Spleen (tissue), 13 donors: Measurements from ENCODE around the gene HOXD12. TPM values are rescaled to one million over a fixed set of nuclear protein-coding genes. Genes with fewer than 3 reads are reported as not detected.

Experiments
- DNase-seq: peaks from one replicate; pipeline ENCODE4 v3.0.0-alpha.2; 2020
- H3K27ac ChIP-seq, 8 donors: fragments of 200-600 bp; sonication (generic) in 7 of 8; 1 replicate in 4 of 8; 2 replicates in 4 of 8; pipeline versions ENCODE4 v1.5.0 to v1.8.0; 2016 to 2021; ENCODE audit warnings: inconsistent platforms in 4 of 8, mild to moderate bottlenecking in 4 of 8, moderate library complexity in 1 of 8
- H3K27me3 ChIP-seq, 7 donors: fragments of 200-600 bp; sonication (generic) in 6 of 7; replicated peaks in 1 of 7; 1 replicate in 4 of 7; 2 replicates in 3 of 7; pipeline versions ENCODE4 v1.5.0 to v1.8.0; 2016 to 2021; ENCODE audit warnings: inconsistent platforms in 3 of 7, mild to moderate bottlenecking in 1 of 7
- H3K36me3 ChIP-seq, 6 donors: fragments of 200-600 bp; sonication (generic) in 5 of 6; 1 replicate in 4 of 6; 2 replicates in 2 of 6; pipeline versions ENCODE4 v1.5.0 to v1.8.0; 2016 to 2021; ENCODE audit warnings: inconsistent platforms in 2 of 6
- H3K4me1 ChIP-seq, 6 donors: fragments of 200-600 bp; sonication (generic) in 5 of 6; 1 replicate in 3 of 6; 2 replicates in 3 of 6; pipeline versions ENCODE4 v1.5.0 to v1.8.0; 2016 to 2021; ENCODE audit warnings: inconsistent platforms in 3 of 6
- H3K4me3 ChIP-seq, 8 donors: fragments of 200-600 bp; sonication (generic) in 7 of 8; 1 replicate in 4 of 8; 2 replicates in 4 of 8; pipeline versions ENCODE4 v1.5.0 to v1.8.0; 2016 to 2021; ENCODE audit warnings: inconsistent platforms in 4 of 8, mild to moderate bottlenecking in 4 of 8, moderate library complexity in 2 of 8
- H3K9me3 ChIP-seq, 8 donors: fragments of 200-600 bp; sonication (generic) in 7 of 8; 1 replicate in 4 of 8; 2 replicates in 4 of 8; pipeline versions ENCODE4 v1.5.0 to v1.8.0; 2016 to 2021; ENCODE audit warnings: inconsistent platforms in 4 of 8
- CTCF ChIP-seq, 11 experiments: fragments of 200-600 bp in 7 of 11; fragments of 450-650 bp in 4 of 11; sonication (generic) in 4 of 11; IDR thresholded peaks in 8 of 11; conservative IDR thresholded peaks in 3 of 11; 1 replicate in 7 of 11; 2 replicates in 4 of 11; pipeline versions ENCODE4 v1.4.0 to v1.8.0; 2016 to 2021; ENCODE audit warnings: antibody characterized with exemption in 11 of 11, inconsistent platforms in 4 of 11, mild to moderate bottlenecking in 1 of 11
- POLR2A ChIP-seq, 3 donors: fragments of 450-650 bp; IDR thresholded peaks; one replicate each; pipeline ENCODE4 v1.5.1; 2017; ENCODE audit warnings: antibody characterized with exemption in 3 of 3, mild to moderate bottlenecking in 1 of 3
- POLR2AphosphoS5 ChIP-seq, 3 donors: sonication (generic); formaldehyde crosslinking; IDR thresholded peaks; one replicate each; pipeline ENCODE4 v1.5.1; 2017; ENCODE audit warnings: antibody characterized with exemption in 3 of 3
- WGBS, 5 donors: extraction: QIAGEN DNeasy Blood & Tissue Kit in 3 of 5; methylation state at CpG; one replicate each; pipeline versions ENCODE4 v1.1.5 to v1.1.7; 2013 to 2018; 5-methylcytosine and 5-hydroxymethylcytosine counted together
- intact Hi-C: fragments of 100-400 bp; cut with DNase I; formaldehyde crosslinking; loops from one replicate; pipeline ENCODE4 v1.15.0; 2023; ENCODE audit warnings: low total_unique reads
- long read RNA-seq, 2 donors: transcript quantifications; one replicate each; lab custom pipeline, GENCODE V29; 2026
- polyA plus RNA-seq, 3 donors: library from polyadenylated mRNA; stranded (reverse); fragments of 200-250 nt; gene quantifications; one replicate each; pipeline ENCODE4 v1.2.1, GENCODE V29; 2013
- total RNA-seq, 7 donors: library from RNA; depleted of rRNA in 3 of 7; stranded (reverse); fragments of >200 nt in 3 of 7; fragmentation: NEBNext Ultra II Directional in 4 of 7; extraction: Animal tissue kit (Norgen Biotek cat#: 25700) in 4 of 7; gene quantifications; one replicate each; pipeline versions ENCODE4 v1.1.0 to v1.2.1, GENCODE V29; 2016 to 2021
- donor health status: healthy with polysubstance abuse.
- donor health status: DM: no; HTN: no; CAD: no; lungs with moderate emphysema.
- donor health status: DM: no; HTN: no; CAD: no.
- donor health status: Bipolar disorder and iron deficiency.
- donor health status: healthy.
- donor health status: DM: no; HTN: no; CAD: no.
- donor health status: DM: yes; HTN: yes; CAD: no.

Gene HOXD12
- not detected for total RNA-seq
- not detected for polyA plus RNA-seq
- long read RNA-seq, donor 1 = 0 reads
- long read RNA-seq, donor 2 = 0 reads

- DNase-seq = no peak
- H3K4me3 ChIP-seq = peak within 1 kb of the TSS in 2 of 8 donors; percentile 13 to 22
- H3K9me3 ChIP-seq = peaks cover 0 to 5% (median 0%) of the 10 kb centered on the region in 8 donors
- TF ChIP-seq POLR2A (IDR thresholded peaks at IDR 0.05) (no peak), POLR2AphosphoS5 (IDR thresholded peaks at IDR 0.05) (peak in 1 of 3 donors; percentile 5), CTCF (IDR thresholded peaks at IDR 0.05 in 8 of 11, conservative IDR thresholded peaks at IDR 0.05 in 3 of 11) (no peak)
- peaks cover 22 to 100% (median 100%) of the 10 kb centered on the region in 7 donors for H3K27me3 ChIP-seq
- H3K27ac ChIP-seq = no peak within 1 kb of the TSS
- no peaks in the 10 kb centered on the region for H3K36me3 ChIP-seq
- peaks cover 10 to 58% (median 47%) of the 10 kb centered on the region in 6 donors for H3K4me1 ChIP-seq
- intact Hi-C loops = loop anchor here (5.0 kb wide), 2 partner anchors 413 to 848 kb away; no protein-coding TSS in a partner anchor
- 6 to 15% (median 7%) methylated on average over 43 to 70 of the region's 70 CpGs for WGBS, 5 donors
Measured at GRCh38 chr2:176099728-176100546, at the start of gene HOXD12. TSS of gene HOXD12 (plus strand) at chr2:176099795. CDS start at chr2:176099802, 7 bp downstream.

DNA sequence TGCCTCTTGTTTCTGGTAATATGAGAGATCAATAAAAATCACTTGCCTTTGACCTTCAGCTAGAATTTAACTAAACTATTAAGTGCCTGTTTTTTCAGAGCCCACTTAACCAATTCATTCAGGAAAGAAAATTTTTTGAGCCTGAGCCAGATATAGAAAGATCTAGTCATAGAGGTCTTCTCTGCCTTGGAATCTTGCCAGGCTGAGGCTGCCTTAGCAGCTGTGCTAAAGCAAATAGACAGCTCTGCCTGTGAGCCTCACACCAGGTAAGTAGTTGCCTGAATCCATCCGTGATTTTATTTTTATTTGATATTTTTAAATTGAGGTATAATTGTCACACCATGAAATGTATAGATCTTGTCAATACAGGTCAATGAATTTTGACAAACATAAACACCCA, 43.2 kb upstream of the HOXD12 start:
- DNase-seq = no peak
- Histone ChIP-seq H3K9me3 (no peaks in the 10 kb centered on the region), H3K27me3 (peaks cover 0 to 59% (median 19%) of the 10 kb centered on the region in 7 donors), H3K36me3 (no peaks in the 10 kb centered on the region), H3K27ac (no peak overlapping the region), H3K4me3 (no peak overlapping the region), H3K4me1 (no peaks in the 10 kb centered on the region)
- no peak for TF ChIP-seq POLR2A (IDR thresholded peaks at IDR 0.05)
- TF ChIP-seq CTCF (IDR thresholded peaks at IDR 0.05 in 8 of 11, conservative IDR thresholded peaks at IDR 0.05 in 3 of 11) = no peak
- no peak for TF ChIP-seq POLR2AphosphoS5 (IDR thresholded peaks at IDR 0.05)
- WGBS, 5 donors = 52 to 57% (median 55%) methylated on average over 1 of the region's 1 CpG
- intact Hi-C loops = no loop called here

GRCh38 chr2:176063958-176064357, 35.6 kb upstream of the HOXD12 start:
- peaks cover 6 to 98% (median 66%) of the 10 kb centered on the region in 7 donors for H3K27me3 ChIP-seq
- no peaks in the 10 kb centered on the region for H3K36me3 ChIP-seq
- no peak for TF ChIP-seq CTCF (IDR thresholded peaks at IDR 0.05 in 8 of 11, conservative IDR thresholded peaks at IDR 0.05 in 3 of 11)
- intact Hi-C loops = no loop called here
- no peak for DNase-seq
- no peak overlapping the region for H3K4me3 ChIP-seq
- 31 to 49% (median 37%) methylated on average over 2 of the region's 2 CpGs for WGBS, 5 donors
- H3K9me3 ChIP-seq = no peaks in the 10 kb centered on the region
- peaks cover 5 to 26% (median 20%) of the 10 kb centered on the region in 6 donors for H3K4me1 ChIP-seq
- no peak overlapping the region for H3K27ac ChIP-seq
